GM12864 (cell line): ENCODE results near the gene RAB33A.

ENCODE experiments used
- DNase-seq: peaks from one replicate; pipeline ENCODE4 v3.0.0-alpha.2; 2011; ENCODE audit warnings: low read depth
- H3K4me3 ChIP-seq: 2 replicates; pipeline ENCODE4 v1.5.1; 2011; ENCODE audit warnings: mild to moderate bottlenecking, low read depth, low read length, control low read depth
- CTCF ChIP-seq: IDR thresholded peaks from 2 replicates; pipeline ENCODE4 v1.5.1; 2011; ENCODE audit warnings: low read depth, mild to moderate bottlenecking, moderate library complexity, low read length, control low read depth, inconsistent platforms; ENCODE audit errors: missing control alignments

Gene RAB33A

GRCh38 chrX:130176942-130177341 is 5.2 kb downstream of the RAB33A start:
- TF ChIP-seq CTCF: no peak
- no peak for DNase-seq
- no peak overlapping the region for H3K4me3 ChIP-seq

GRCh38 chrX:130179170-130179569 is 7.4 kb downstream of the RAB33A start:
- no peak overlapping the region for H3K4me3 ChIP-seq
- DNase-seq: no peak
- no peak for TF ChIP-seq CTCF

GRCh38 chrX:130179579-130180215 is 7.9 kb downstream of the RAB33A start:
- no peak for TF ChIP-seq CTCF
- H3K4me3 ChIP-seq: no peak overlapping the region
- DNase-seq: no peak

- no peak for DNase-seq
- no peak overlapping the region for H3K4me3 ChIP-seq
- no peak for TF ChIP-seq CTCF
Measured at GRCh38 chrX:130184168-130184567, 12.4 kb downstream of the RAB33A start.

- no peak for TF ChIP-seq CTCF
- no peak overlapping the region for H3K4me3 ChIP-seq
- DNase-seq: no peak
Measured at GRCh38 chrX:130184857-130185256, 13.1 kb downstream of the RAB33A start.

GRCh38 chrX:130186651-130187050 is 14.9 kb downstream of the RAB33A start:
- no peak for DNase-seq
- no peak overlapping the region for H3K4me3 ChIP-seq
- no peak for TF ChIP-seq CTCF

- no peak for TF ChIP-seq CTCF
- no peak for DNase-seq
Measured at GRCh38 chrX:130190801-130191200, 19.0 kb downstream of the RAB33A start.

More at GRCh38 chrX:130190801-130191200, 19.0 kb downstream of the RAB33A start:
- no peak overlapping the region for H3K4me3 ChIP-seq
